ENCODE results near the gene ADAMTS14.
"Not testable (repeated sequence)": the region's sequence is repeated elsewhere in the genome, so short reads cannot be mapped to it uniquely, and the experiment has no call there.

ADAMTS14 gene

DNA sequence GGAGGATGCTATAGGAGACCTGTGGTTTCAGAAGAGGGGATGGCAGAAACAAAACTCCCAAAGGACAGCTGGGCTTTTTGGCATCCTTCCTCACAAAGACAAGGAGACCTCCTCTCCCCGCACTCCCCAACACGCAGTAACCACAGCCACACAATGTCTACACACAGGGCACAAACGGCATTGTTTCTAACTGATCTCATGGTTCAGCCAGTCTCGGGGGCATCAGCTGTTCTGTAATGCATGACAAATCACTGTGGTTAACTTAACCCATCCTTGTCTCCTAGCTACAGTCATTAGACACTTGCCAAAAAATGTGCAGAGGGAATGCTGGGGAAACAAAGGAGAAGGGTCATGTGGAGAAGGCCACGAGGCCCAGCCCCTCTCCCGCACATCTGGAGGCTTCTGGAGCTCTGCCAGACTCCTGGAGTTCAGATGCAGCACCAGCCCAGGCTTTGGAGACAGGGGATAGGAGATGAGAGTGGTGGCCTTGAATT, 7.6 kb upstream of the ADAMTS14 start:
- no peak for TF ChIP-seq ZNF274 (IDR thresholded peaks at IDR 0.05; ENCODE audit: low read depth, low read length)
- no peak overlapping the region for H3K4me3 ChIP-seq (ENCODE audit: low read length)

DNA sequence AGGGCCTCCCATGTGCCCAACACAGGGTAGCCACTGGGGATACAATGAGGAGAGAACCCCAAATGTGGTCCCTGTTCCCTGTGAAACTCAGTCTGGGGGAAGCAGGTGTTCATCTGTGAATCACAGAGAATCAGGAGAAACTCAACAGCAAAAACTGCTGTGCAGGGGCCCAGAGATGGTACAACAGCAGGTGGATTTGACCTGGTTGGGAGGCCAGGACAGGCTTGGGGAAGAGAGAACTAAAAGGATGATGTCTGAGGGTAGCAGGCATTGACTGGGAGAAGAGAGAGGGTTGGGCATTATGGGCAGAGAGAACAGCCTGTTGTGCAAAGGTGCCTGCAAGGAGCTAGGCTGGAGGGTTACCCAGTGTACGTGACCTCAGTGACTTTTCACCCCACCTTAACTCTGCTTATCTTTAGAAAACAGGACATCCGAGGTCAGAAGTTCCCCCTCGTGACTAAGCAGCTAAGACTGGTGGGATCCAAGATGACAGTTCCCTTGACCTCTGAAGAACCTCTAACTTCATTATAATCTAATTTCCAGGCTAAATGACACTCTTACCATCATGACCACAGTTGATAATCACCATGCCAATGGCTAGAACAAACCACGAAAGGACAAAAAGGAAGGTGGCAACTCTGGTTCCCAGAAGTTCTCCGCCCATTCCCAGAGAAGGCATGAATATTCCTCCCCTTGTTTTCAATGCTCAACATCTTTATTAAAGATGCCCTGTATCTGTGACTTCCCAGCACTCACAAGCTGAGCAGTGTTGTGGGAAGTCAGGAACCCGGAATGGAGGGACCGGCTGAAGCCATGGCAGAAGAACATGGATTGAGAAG, 5.1 kb upstream of the ADAMTS14 start:
- H3K4me3 ChIP-seq (ENCODE audit: low read length): no peak overlapping the region
- TF ChIP-seq ZNF274 (IDR thresholded peaks at IDR 0.05; ENCODE audit: low read depth, low read length): no peak

DNA sequence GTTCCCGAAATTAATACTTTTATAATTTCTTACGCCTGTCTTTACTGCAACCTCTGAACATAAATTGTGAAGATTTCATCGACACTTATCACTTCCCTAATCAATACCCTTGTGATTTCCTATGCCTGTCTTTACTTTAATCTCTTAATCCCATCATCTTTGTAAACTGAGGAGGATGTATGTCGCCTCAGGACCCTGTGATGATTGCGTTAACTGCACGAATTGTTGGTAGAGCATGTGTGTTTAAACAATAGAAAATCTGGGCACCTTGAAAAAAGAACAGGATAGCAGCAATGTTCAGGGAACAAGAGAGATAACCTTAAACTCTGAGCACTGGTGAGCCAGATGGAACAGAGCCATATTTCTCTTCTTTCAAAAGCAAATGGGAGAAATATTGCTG, 4.5 kb upstream of the ADAMTS14 start:
- not testable (repeated sequence) for H3K4me3 ChIP-seq (ENCODE audit: low read length)

DNA sequence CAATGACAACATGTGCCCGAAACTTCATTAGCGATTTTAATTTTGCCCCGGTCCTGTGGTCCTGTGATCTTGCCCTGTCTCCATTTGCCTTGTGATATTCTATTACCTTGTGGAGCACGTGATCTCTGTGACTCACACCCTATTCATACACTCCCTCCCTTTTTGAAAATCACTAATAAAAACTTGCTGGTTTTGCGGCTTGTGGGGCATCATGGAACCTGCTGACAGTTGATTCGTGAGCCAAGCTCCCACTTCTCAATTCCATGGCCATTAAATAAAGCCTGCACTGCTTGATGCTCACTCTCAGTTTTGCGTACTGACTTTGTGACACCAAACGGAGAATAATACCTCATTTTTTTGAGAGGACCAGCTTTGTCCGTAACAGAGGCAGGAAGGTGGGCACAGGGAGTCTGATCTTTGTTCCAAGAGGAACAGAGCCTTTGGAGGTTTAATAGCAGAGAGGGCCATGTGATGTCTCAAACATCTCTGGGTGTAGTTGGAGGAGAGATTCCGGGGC, 3.8 kb upstream of the ADAMTS14 start:
- H3K4me3 ChIP-seq (ENCODE audit: low read length): no peak overlapping the region
- TF ChIP-seq ZNF274 (IDR thresholded peaks at IDR 0.05; ENCODE audit: low read depth, low read length): no peak

DNA sequence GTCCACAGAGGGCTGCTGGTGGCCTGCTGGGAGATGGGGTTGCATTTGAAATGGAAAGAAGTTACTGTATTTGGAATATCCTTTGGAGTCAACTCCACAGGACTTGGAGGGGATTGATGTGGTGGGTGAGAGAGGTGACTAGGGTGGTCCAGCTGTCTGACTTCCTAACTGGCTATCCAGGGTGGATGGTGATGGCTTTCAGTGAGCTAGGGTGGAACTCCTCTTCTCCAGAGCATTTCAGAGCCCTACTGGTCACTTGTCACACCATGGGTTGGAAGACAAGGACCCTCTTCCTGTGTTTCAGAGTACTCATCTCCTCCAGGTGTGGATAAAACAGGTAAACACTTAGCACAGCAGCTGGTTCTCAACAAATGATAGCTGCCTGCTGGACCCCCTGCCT, 3.3 kb upstream of the ADAMTS14 start:
- TF ChIP-seq ZNF274 (IDR thresholded peaks at IDR 0.05; ENCODE audit: low read depth, low read length): no peak
- no peak overlapping the region for H3K4me3 ChIP-seq (ENCODE audit: low read length)

DNA sequence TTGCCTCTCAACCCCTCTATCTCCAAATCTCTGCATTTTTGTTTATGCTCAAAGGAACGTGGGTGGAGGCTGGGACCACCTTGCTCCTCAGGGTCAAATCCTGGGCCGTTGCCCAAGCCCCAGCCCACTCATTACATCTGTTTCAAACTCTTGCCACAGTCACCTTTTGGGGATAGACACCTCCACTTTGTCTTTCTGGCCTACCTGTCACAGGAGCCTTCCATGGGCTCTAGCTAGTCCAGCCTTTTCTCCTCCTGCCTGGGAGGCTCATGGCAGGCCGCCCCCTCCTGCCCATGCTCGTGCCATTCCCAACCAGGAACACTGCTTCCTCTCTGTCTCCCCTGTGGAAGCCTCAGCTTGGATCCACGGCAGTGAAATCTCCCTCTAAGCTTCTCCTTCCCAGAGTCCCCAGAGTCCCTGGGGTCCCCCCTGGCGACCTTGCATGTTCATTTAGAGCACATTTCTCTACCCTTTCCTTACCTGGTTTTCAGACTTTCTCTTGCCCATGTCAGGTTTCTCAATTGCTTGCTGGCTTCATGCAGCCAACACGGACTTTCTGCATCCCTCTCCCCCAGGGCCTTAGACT, 2.5 kb upstream of the ADAMTS14 start:
- no peak overlapping the region for H3K4me3 ChIP-seq (ENCODE audit: low read length)
- TF ChIP-seq ZNF274 (IDR thresholded peaks at IDR 0.05; ENCODE audit: low read depth, low read length): no peak

DNA sequence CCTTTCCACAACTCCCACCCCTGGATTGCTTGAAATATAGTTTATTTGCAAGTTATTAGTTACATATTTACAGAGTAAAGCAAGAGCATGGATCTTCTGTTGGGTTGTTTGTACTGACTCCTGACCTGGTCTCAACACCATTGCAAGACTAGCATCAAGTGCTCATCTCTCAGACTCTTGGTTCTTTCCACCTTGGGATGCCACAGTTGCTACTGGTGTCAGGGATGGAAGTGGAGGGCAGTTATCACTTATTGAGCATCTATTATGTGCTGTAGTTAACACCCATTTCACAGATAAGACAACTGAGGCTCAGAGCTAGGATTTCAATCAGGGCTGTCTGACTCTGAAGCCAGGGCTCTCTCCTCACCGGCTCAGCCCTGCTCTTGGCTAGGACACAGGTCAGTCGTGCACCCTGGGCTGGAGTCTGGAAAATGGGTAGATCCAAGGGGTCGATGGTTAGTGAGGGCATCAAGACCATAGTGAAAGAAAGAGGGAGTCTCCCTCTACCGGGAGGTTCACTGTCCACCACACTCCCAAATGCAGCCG, 614 bp upstream of the ADAMTS14 start:
- no peak overlapping the region; the same call in 1 of the 2 replicates for H3K4me3 ChIP-seq (ENCODE audit: low read length)
- no peak for TF ChIP-seq ZNF274 (IDR thresholded peaks at IDR 0.05; ENCODE audit: low read depth, low read length)

DNA sequence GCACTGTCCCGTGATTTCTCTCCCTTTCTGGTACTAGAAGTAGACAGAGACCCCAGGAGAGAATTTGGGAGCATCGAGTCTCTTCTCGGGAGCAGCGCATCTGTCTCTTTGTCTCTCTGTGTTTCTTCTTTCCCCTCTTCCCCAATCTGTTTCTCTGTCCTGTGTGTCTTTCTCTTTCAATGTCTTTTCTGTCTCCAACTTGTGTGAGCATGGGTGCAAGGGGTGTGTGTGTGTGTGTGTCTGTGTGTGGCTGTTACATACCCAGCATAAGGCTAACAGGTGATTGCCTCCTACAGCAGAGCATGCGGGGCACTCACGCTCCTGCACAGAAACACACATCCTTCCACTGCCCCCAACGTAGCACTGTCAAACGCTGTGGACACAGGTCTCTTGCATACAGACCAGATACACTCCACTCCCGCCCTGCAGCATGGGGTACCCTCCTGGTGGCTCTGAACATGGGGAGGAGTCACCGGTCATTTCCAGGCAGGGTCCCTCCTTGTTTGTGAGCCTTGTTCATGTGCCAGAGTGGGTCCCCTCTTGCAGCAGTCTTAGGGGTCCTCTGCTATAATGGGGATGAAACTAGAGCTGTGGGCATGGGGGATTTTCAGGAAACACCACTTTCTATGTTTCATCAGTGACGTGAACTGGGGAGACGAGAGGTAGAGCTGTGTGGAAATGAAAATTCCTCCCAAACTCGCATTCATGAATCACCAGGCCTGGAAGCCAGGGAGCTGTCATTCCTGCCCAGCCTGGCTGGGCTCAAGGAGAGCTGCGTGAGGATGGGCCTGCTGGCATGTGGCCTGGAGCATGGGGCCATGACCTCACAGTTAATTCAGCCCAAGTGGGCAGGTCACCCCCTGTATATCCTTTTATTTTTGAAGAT, 980 bp downstream of the ADAMTS14 start:
- no peak for TF ChIP-seq ZNF274 (IDR thresholded peaks at IDR 0.05; ENCODE audit: low read depth, low read length)
- no peak overlapping the region for H3K4me3 ChIP-seq (ENCODE audit: low read length)

DNA sequence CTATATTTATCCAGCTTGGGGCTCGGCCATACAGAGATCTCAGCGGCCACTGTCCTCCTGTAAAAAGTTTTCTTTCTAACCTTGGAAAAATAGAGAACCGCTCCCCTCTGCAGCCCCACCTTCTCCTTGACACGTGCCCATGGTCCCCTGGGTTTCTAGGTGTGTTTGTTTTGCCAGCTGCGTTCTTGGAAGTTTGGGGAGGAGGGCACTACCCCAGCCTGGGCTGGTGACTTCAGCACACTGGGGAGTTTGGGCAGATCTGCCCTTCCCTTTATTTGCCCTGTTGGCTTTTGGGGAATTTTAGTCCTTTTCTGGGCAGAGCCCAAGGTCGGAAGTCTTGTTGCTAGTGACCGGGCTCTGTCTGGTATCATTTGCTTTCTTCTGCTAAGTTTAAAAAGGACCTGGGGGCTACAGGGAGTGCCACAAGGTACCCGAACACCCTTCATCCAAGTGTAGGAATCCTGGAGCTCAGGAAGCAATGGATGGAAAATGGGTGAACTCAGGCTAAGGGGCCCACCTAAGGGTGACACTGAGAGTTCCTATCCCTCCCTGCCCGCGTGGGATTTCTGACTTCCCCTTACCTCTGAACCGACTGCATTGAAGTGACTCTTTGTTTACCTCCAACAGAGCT, 1.7 kb downstream of the ADAMTS14 start:
- H3K4me3 ChIP-seq (ENCODE audit: low read length): no peak overlapping the region
- no peak for TF ChIP-seq ZNF274 (IDR thresholded peaks at IDR 0.05; ENCODE audit: low read depth, low read length)

DNA sequence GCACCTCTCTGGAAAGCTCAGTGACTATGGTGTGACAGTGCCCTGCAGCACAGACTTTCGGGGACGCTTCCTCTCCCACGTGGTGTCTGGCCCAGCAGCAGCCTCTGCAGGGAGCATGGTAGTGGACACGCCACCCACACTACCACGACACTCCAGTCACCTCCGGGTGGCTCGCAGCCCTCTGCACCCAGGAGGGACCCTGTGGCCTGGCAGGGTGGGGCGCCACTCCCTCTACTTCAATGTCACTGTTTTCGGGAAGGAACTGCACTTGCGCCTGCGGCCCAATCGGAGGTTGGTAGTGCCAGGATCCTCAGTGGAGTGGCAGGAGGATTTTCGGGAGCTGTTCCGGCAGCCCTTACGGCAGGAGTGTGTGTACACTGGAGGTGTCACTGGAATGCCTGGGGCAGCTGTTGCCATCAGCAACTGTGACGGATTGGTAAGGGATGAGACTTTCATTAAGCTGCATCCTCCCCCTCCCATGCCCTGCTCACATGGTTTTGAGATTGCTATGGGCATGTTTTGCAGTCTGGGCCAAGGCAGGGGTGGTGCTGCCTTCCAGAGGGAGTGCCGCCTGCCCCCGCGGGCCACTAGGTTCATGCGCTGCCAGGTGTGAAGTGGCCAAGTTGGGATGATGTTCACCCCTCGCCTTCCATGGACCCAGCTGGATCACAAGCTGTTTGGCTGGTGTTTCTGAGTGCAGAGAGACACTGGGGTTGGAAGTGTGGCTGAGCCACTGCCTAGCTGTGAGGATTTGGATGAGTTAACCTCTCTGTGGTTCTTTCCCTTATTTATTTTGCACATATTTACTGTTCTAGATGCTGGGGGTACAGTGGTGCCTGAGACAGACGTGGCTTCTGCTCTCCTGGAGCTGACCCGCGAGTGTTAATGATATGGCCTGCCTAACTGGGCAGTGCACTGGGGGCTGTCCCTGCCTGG, 2.5 kb downstream of the ADAMTS14 start:
- no peak overlapping the region for H3K4me3 ChIP-seq (ENCODE audit: low read length)

DNA sequence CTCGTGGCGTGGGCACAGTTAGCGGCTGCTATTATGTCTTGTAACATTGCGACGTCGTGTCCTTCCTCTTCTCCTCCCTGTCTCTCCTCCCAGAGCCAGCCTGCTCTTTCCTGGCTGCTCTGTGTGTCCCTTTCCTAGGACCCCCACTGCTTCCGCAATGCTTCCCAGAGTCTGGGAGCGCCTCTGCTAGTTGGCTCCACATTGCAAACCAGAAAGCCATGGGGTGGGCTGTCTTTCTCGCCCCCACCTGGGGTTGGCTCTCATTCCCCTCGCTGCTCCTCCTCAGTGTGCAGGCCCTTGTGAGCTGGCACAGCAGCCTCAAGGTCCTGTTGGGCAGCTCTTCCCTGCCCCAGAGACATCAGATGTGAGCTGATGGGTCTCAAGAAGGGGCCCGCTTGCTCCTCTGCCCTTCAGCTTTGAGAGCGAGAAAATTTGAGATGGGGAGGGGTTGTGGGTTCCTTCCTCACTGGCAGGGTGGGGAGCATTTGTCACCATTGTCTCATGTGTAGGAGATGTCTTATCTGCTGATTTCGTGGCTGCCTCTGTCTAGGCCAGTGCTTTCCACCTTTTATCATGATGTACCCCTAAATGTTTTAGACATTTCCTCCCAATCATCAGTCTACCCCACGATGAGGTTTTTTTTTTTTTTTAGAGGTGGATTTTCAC, 3.3 kb downstream of the ADAMTS14 start:
- TF ChIP-seq ZNF274 (IDR thresholded peaks at IDR 0.05; ENCODE audit: low read depth, low read length): no peak
- H3K4me3 ChIP-seq (ENCODE audit: low read length): no peak overlapping the region

More for the DNA sequence above, 2.5 kb downstream of the ADAMTS14 start:
- TF ChIP-seq ZNF274 (IDR thresholded peaks at IDR 0.05; ENCODE audit: low read depth, low read length): no peak

DNA sequence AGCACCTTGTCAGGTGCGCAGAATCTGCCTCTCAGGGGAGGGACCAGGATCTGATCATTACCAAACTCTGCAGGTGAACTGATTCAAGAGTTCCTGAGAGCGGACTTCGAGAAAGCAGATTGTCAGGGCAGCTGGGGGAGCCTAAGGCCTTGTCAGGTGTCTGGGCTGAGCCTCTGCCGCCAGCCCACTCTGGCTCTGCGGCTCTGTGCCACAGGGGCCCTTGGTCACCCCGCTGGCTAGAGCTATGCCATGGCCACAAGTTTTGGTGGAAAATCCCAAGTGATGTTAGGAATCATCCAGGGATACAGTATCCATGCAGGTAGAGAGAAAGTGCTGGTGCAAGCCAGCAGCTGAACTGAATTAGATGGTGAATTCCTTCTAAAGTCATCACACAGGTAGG, 4.2 kb downstream of the ADAMTS14 start:
- TF ChIP-seq ZNF274 (IDR thresholded peaks at IDR 0.05; ENCODE audit: low read depth, low read length): no peak
- H3K4me3 ChIP-seq (ENCODE audit: low read length): no peak overlapping the region
